Endothelial cell of umbilical vein (primary cell): Measurements from ENCODE around the gene GABBR2. TPM values are rescaled to one million over a fixed set of nuclear protein-coding genes. Genes with fewer than 3 reads are reported as not detected.

Experiments
- BruUV-seq: library from RNA; stranded (reverse); fragments of 400-500 nt; replicated peaks from 2 replicates; lab custom pipeline; 2021; lab: Mats Ljungman, UMichigan
- CTCF ChIA-PET: fragments of 300-600, 350-600 bp; sonication (Branson Sonifier 250); formaldehyde crosslinking; loops from one replicate; lab custom pipeline; 2021; ENCODE audit warnings: antibody characterized with exemption, inconsistent platforms; lab: Charles Lee
- POLR2A ChIA-PET: fragments of 300-600, 350-600 bp; sonication (Branson Sonifier 250); formaldehyde crosslinking; loops from one replicate; lab custom pipeline; 2021; ENCODE audit warnings: antibody characterized with exemption, inconsistent platforms; lab: Charles Lee
- DNase-seq: peaks from one replicate; pipeline ENCODE4 v3.0.0-alpha.2; 2011; ENCODE audit warnings: low read depth, low spot score
- FAIRE-seq: peaks from 2 replicates; lab custom pipeline; 2011; peaks lifted over from hg19 to GRCh38; lab: Jason Lieb, UNC
- H2AFZ ChIP-seq: 2 replicates; pipeline ENCODE4 v1.6.0; 2012; ENCODE audit warnings: low read depth, low read length, control low read depth, inconsistent platforms
- H3K27ac ChIP-seq: 2 replicates; pipeline ENCODE4 v1.5.1; 2011; ENCODE audit warnings: low read depth, mild to moderate bottlenecking, control low read depth, low read length, moderate library complexity; ENCODE audit not compliant: insufficient read depth
- H3K27me3 ChIP-seq, 2 experiments: 2 replicates each; pipeline versions ENCODE4 v1.6.0 to v1.6.1; 2011; ENCODE audit warnings: low read length in 2 of 2, mixed read lengths in 1 of 2; ENCODE audit not compliant: control insufficient read depth in 2 of 2, insufficient read depth in 2 of 2
- H3K36me3 ChIP-seq, 2 experiments: 2 replicates in 1 of 2; 3 replicates in 1 of 2; pipeline ENCODE4 v1.5.1; 2011; ENCODE audit warnings: low read length in 2 of 2, mild to moderate bottlenecking in 1 of 2, moderate library complexity in 1 of 2; ENCODE audit not compliant: control insufficient read depth in 2 of 2, insufficient read depth in 2 of 2; ENCODE audit errors: extremely low read depth in 1 of 2
- H3K4me1 ChIP-seq: 3 replicates; pipeline ENCODE4 v1.5.1; 2011; ENCODE audit warnings: mild to moderate bottlenecking, low read length; ENCODE audit not compliant: control insufficient read depth, insufficient read depth; ENCODE audit errors: extremely low read depth
- H3K4me2 ChIP-seq: 2 replicates; pipeline ENCODE4 v1.6.1; 2011; ENCODE audit warnings: low read length, control low read depth, mixed read lengths; ENCODE audit not compliant: insufficient read depth
- H3K4me3 ChIP-seq, 3 experiments: fragments of 200-600 bp in 1 of 3; sonication (generic), shearing (Covaris generic) in 1 of 3; replicated peaks in 1 of 3; 2 replicates each; pipeline ENCODE4 v1.5.1; 2011 to 2016; ENCODE audit warnings: control low read depth in 3 of 3, low read length in 3 of 3, mild to moderate bottlenecking in 2 of 3, inconsistent platforms in 1 of 3, low read depth in 1 of 3, moderate library complexity in 1 of 3; ENCODE audit not compliant: insufficient read depth in 1 of 3
- H3K79me2 ChIP-seq: 2 replicates; pipeline ENCODE4 v1.6.0; 2012; ENCODE audit warnings: low read length, inconsistent platforms; ENCODE audit not compliant: control insufficient read depth, insufficient read depth
- H3K9ac ChIP-seq: replicated peaks from 2 replicates; pipeline ENCODE3; 2011; ENCODE audit warnings: low read length, control low read depth; ENCODE audit not compliant: insufficient read depth; ENCODE audit errors: extremely low read depth
- H3K9me1 ChIP-seq: replicated peaks from 3 replicates; pipeline ENCODE4 v1.6.0; 2011; ENCODE audit warnings: mild to moderate bottlenecking, low read length; ENCODE audit not compliant: control insufficient read depth, insufficient read depth; ENCODE audit errors: extremely low read depth
- H3K9me3 ChIP-seq: replicated peaks from 2 replicates; pipeline ENCODE4 v1.5.1; 2012; ENCODE audit warnings: low read length, inconsistent platforms; ENCODE audit not compliant: control insufficient read depth, insufficient read depth
- H4K20me1 ChIP-seq: replicated peaks from 2 replicates; pipeline ENCODE3; 2011; ENCODE audit warnings: mild to moderate bottlenecking, low read length; ENCODE audit not compliant: control insufficient read depth, insufficient read depth; ENCODE audit errors: extremely low read depth
- FOS ChIP-seq: IDR thresholded peaks from 2 replicates; pipeline ENCODE4 v1.6.1; 2011; ENCODE audit warnings: mild to moderate bottlenecking, low read length, moderate library complexity, borderline replicate concordance; ENCODE audit not compliant: insufficient read depth
- GATA2 ChIP-seq: IDR thresholded peaks from 2 replicates; pipeline ENCODE4 v1.7.0; 2011; ENCODE audit warnings: low read depth, mild to moderate bottlenecking, moderate library complexity, mixed read lengths, low read length; ENCODE audit not compliant: insufficient read length, insufficient read depth
- JUN ChIP-seq: IDR thresholded peaks from 2 replicates; pipeline ENCODE4 v1.6.1; 2011; ENCODE audit warnings: borderline replicate concordance, low read depth; ENCODE audit not compliant: insufficient read length, insufficient read depth
- MAX ChIP-seq: IDR thresholded peaks from 2 replicates; pipeline ENCODE4 v1.6.1; 2011; ENCODE audit not compliant: insufficient read depth, insufficient read length
- MYC ChIP-seq: IDR thresholded peaks from one replicate; pipeline ENCODE4 v1.6.1; 2011; ENCODE audit warnings: mild to moderate bottlenecking, low read depth, low read length
- POLR2A ChIP-seq: IDR thresholded peaks from 2 replicates; pipeline ENCODE4 v1.6.1; 2012; ENCODE audit warnings: low read depth, mild to moderate bottlenecking, control low read depth, low read length
- POLR2AphosphoS5 ChIP-seq: IDR thresholded peaks from 2 replicates; pipeline ENCODE4 v1.6.1; 2012; ENCODE audit warnings: low read depth, mild to moderate bottlenecking, control low read depth, low read length, moderate library complexity; ENCODE audit not compliant: insufficient read depth
- dilution Hi-C: fragments of 300-500 bp; cut with MboI; formaldehyde crosslinking; loops from one replicate; pipeline ENCODE4 v1.15.0; 2019; ENCODE audit warnings: low sequenced_read_pairs; ENCODE audit not compliant: extremely low pct_ligation_motif_present
- intact Hi-C: fragments of 100-400 bp; cut with micrococcal nuclease; formaldehyde crosslinking; loops from one replicate; pipeline ENCODE4 v1.10.0; 2022
- polyA plus RNA-seq, 4 experiments: library from polyadenylated mRNA; depleted of rRNA in 3 of 4; stranded (reverse) in 3 of 4; unstranded in 1 of 4; fragments of >200 nt; gene quantifications; 2 replicates each; pipeline versions ENCODE4 v1.2.1 to v1.2.3, GENCODE V29; 2011 to 2012; ENCODE audit warnings: missing spikeins in 1 of 4
- total RNA-seq: library from RNA; stranded (reverse); gene quantifications from 2 replicates; pipeline ENCODE4 v1.2.3, GENCODE V29; 2021

GABBR2 gene
- total and polyA plus RNA-seq, 2 donors (not counting 3 experiments of a cell fraction or from before 2014, with no cell fraction given), result 1.1 to 9.2 TPM

GRCh38 chr9:98332405-98332831, 376.3 kb downstream of the GABBR2 start:
- intact Hi-C loops (loop anchor here (1.0 to 5.0 kb wide), 4 partner anchors 8 to 410 kb away; partner anchors contain the start of gene TRMO), dilution Hi-C loops (no loop called here)
- peaks cover 49% of the 10 kb centered on the region for H3K4me1 ChIP-seq
- H2AFZ ChIP-seq, result no peak overlapping the region
- peak; percentile 88 for DNase-seq
- peak; percentile 93 for TF ChIP-seq GATA2
- no peak for TF ChIP-seq MAX
- peak; percentile 58 for TF ChIP-seq FOS
- TF ChIP-seq POLR2A, result no peak
- peak; percentile 50 for TF ChIP-seq POLR2AphosphoS5
- TF ChIP-seq JUN, result peak; percentile 23
- H3K9me1 ChIP-seq, result no peaks in the 10 kb centered on the region
- CTCF ChIA-PET, result interaction anchor here (1.7 to 4.3 kb wide), 3 partner anchors 15 to 443 kb away, joined by 4 to 22 read pairs (median 6); no protein-coding TSS in a partner anchor
- peak overlapping the region; percentile 70 for H3K9ac ChIP-seq
- H3K9me3 ChIP-seq, result no peaks in the 10 kb centered on the region
- H3K4me3 ChIP-seq, result no peak overlapping the region
- no peaks in the 10 kb centered on the region for H4K20me1 ChIP-seq
- H3K79me2 ChIP-seq, result no peaks in the 10 kb centered on the region
- POLR2A ChIA-PET, result no interaction called here
- peak; percentile 86 for FAIRE-seq
- peak overlapping the region; percentile 98 for H3K27ac ChIP-seq
- H3K4me2 ChIP-seq, result peak overlapping the region; percentile 0
- no peaks in the 10 kb centered on the region for H3K36me3 ChIP-seq
- no TSS peak for BruUV-seq
- H3K27me3 ChIP-seq, result no peaks in the 10 kb centered on the region

- DNase-seq (no peak), FAIRE-seq (no peak)
- H3K79me2 ChIP-seq, result no peaks in the 10 kb centered on the region
- no TSS peak for BruUV-seq
- ChIA-PET CTCF (interaction anchor here (1.7 to 4.3 kb wide), 3 partner anchors 15 to 444 kb away, joined by 4 to 22 read pairs (median 6); no protein-coding TSS in a partner anchor), POLR2A (interaction anchor here (0.6 kb wide), 1 partner anchor 209 kb away, joined by 5 read pairs; no protein-coding TSS in a partner anchor)
- no peak overlapping the region for H3K4me3 ChIP-seq
- no peaks in the 10 kb centered on the region for H4K20me1 ChIP-seq
- H3K36me3 ChIP-seq, result no peaks in the 10 kb centered on the region
- dilution Hi-C loops (no loop called here), intact Hi-C loops (loop anchor here (1.0 to 5.0 kb wide), 4 partner anchors 7 to 409 kb away; partner anchors contain the start of gene TRMO)
- H2AFZ ChIP-seq, result no peak overlapping the region
- H3K9me1 ChIP-seq, result no peaks in the 10 kb centered on the region
- H3K9me3 ChIP-seq, result no peaks in the 10 kb centered on the region
- H3K27ac ChIP-seq, result peak overlapping the region; percentile 98
- no peaks in the 10 kb centered on the region for H3K27me3 ChIP-seq
- H3K9ac ChIP-seq, result peak overlapping the region; percentile 70
- H3K4me1 ChIP-seq, result peaks cover 49% of the 10 kb centered on the region
- no peak for TF ChIP-seq MYC
- no peak for TF ChIP-seq MAX
- TF ChIP-seq FOS, result no peak
- no peak for TF ChIP-seq GATA2
- TF ChIP-seq POLR2A, result no peak
- no peak for TF ChIP-seq JUN
- no peak overlapping the region for H3K4me2 ChIP-seq
Observed at GRCh38 chr9:98331536-98332259, 377.0 kb downstream of the GABBR2 start.
